Measurements from ENCODE around the gene HMGB1. TPM values are rescaled to one million over a fixed set of nuclear protein-coding genes. Genes with fewer than 3 reads are reported as not detected.

The HMGB1 gene
- polyA plus RNA-seq (ENCODE audit: insufficient read length) = 968 TPM
- long read RNA-seq, donor 1, full-length matches to known transcripts = 370 of 995 reads
- long read RNA-seq, donor 1, partial matches to known transcripts = 617 of 995 reads
- long read RNA-seq, donor 1, other reads (novel, unspliced or antisense) = 8 of 995 reads
- long read RNA-seq, donor 2, full-length matches to known transcripts = 346 of 962 reads
- long read RNA-seq, donor 2, partial matches to known transcripts = 609 of 962 reads
- long read RNA-seq, donor 2, other reads (novel, unspliced or antisense) = 7 of 962 reads
- long read RNA-seq, donor 3, full-length matches to known transcripts = 274 of 720 reads
- long read RNA-seq, donor 3, partial matches to known transcripts = 446 of 720 reads
- long read RNA-seq, donor 3, other reads (novel, unspliced or antisense) = 0 of 720 reads
- long read RNA-seq, donor 4, full-length matches to known transcripts = 54 of 151 reads
- long read RNA-seq, donor 4, partial matches to known transcripts = 97 of 151 reads
- long read RNA-seq, donor 4, other reads (novel, unspliced or antisense) = 0 of 151 reads
- long read RNA-seq, donor 5, full-length matches to known transcripts = 750 of 1,303 reads
- long read RNA-seq, donor 5, partial matches to known transcripts = 535 of 1,303 reads
- long read RNA-seq, donor 5, other reads (novel, unspliced or antisense) = 18 of 1,303 reads
- long read RNA-seq, donor 6, full-length matches to known transcripts = 409 of 1,278 reads
- long read RNA-seq, donor 6, partial matches to known transcripts = 863 of 1,278 reads
- long read RNA-seq, donor 6, other reads (novel, unspliced or antisense) = 6 of 1,278 reads
- long read RNA-seq, donor 7, full-length matches to known transcripts = 508 of 1,521 reads
- long read RNA-seq, donor 7, partial matches to known transcripts = 1,005 of 1,521 reads
- long read RNA-seq, donor 7, other reads (novel, unspliced or antisense) = 8 of 1,521 reads
- long read RNA-seq, donor 8, full-length matches to known transcripts = 164 of 388 reads
- long read RNA-seq, donor 8, partial matches to known transcripts = 224 of 388 reads
- long read RNA-seq, donor 8, other reads (novel, unspliced or antisense) = 0 of 388 reads

DNA sequence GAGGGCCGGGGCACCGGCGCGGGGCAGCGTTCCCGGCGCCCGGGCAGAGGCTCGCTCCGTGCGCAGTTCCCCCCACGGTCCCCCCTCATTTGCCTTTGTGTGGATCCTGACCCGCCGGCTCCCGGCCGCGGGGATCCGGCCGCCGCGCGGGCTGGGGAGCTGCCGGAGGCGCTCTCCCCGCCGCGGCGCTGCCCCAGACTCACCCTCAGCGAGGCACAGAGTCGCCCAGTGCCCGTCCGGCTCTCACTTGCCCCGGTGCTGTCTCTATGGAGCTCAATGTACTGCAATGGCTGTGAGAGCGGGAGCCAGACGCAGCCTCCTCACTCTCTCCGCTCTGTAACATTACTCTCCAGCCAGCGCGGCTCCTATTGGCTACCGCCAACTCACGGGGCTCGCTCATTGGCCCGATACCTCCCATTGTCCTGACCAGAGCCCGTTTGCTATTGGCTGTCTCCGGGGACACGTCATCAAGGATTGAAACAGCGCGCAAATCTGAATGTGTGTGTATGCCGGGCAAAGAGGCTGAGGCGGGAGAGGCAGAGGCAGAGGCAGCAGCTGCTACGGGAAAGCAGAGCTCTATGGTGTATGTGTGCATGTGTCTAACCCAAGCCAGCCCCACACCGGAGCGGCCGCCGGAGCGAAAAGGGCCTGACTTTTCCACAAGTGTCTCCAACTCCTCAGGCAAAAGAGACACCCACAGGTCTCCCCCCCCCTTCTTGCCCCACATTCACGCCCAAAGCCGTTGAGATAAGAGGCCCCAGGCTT is at the start of gene HMGB1:
HMGB1 (minus strand) TSS at position 344 of the 765 bp plus-strand sequence. CDS start 2,256 bp downstream, outside the sequence.
- DNase-seq = peak; percentile 99

DNA sequence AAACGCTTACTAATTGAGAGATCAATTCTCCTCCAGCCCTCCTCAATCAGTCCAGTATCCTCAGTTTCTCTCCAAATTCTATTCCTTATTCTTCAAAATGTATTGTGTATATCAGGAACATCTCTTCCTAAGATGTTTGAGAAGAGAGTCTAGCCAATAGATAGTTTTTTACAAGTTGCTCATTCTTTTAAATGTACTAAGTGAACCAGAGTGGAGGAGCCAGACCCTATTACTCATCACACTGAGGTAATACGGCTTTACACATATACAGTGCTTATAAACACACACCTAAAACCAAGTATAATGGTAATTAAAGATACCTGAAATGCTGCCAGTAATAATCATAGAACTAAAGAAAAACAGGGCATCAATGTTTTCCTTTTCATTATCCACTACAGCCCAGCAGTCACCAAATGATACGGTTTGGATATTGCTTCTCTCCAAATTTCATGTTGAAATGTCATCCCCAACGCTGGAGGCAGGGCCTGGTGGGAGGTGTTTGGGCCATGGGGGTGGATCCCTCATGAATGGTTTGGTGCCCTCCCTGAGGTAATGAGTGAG is 45.2 kb upstream of the HMGB1 start:
- DNase-seq = no peak

DNA sequence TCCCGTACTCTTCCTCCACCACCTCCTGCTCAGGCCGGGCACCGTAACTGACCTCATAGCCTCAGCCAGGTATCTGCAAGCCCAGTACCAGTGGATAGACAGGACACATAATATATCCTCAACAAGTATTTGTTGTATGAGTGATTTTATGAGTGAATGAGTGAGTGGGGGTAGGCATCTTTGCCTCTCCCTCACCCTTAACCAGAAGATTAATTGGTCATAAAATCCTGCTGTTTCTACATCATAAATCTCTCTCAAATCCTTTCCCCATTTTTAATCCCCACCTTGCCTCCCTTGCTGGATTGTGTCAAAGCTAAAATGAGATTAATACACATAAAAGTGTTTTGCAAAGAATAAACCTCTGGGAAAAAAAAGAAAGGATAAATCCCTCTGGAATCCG is 44.4 kb upstream of the HMGB1 start:
- DNase-seq = no peak

DNA sequence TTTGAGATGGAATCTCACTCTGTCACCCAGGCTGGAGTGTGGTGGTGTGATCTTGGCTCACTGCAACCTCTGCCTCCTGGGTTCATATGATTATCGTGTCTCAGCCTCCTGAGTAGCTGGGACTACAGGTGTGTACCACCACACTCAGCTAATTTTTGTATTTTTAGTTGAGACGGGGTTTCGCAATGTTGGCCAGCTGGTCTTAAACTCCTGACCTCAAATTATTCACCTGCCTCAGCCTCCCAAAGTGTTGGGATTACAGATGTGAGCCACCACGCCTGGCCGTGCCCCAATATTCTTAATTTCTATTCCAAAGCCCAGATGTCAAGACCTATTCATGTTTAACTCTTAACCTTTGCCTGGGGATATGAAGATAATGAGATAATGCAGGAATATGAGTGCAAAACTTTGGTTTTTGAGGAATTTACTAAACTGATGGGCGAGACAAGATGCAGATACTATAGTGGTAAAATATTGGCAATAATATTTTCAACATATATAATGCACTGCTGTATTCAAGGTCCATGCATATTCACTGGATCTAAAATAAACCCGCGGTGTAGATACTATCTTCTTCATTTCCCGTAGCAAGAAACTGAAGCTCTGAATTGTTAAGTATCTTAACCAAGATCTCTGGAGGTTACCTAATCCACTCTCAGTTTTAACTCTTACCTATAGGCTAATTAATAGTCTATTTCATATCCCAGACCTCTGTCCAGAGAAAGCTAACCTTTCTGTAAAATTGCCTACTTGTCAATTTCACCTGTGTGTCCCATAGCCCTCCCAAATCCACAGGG is 43.7 kb upstream of the HMGB1 start:
- no peak for DNase-seq

DNA sequence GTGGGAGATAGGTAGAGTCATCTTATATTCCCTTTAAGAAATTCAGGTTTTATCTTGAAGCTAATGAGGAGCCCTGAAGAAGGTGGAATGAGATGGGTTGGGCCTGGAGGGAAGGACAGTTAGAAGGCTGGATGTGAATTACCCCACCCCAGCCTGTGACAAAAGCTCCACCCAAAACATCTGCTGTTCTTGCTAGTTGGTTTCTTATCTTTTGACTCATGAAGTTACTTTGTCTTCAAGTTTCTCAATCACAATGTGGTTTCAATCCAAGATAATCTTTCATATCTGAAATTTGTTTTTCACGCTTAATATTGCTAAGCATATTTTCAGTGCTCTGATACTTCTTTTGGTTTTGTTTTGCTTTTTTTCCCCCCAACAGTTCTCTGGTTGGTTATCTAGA is 38.3 kb upstream of the HMGB1 start:
- no peak for DNase-seq

DNA sequence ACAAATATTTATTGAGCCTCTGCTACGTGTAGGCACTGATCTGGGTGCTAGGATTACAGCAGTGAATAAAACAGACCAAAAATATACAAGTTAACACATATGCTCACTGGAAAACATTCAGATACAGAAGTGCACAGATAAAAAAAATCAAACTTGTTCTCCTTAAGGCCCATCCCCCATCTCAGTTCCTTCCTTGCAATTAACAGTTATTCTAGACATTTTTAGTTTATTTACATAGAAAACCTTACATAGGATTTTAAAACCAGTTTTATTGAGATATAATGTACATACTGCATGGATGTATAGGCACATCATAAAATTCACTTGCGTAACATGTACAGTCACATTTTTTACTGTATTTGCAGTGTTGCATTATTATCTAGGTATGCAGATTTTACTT is 36.5 kb upstream of the HMGB1 start:
- no peak for DNase-seq

DNA sequence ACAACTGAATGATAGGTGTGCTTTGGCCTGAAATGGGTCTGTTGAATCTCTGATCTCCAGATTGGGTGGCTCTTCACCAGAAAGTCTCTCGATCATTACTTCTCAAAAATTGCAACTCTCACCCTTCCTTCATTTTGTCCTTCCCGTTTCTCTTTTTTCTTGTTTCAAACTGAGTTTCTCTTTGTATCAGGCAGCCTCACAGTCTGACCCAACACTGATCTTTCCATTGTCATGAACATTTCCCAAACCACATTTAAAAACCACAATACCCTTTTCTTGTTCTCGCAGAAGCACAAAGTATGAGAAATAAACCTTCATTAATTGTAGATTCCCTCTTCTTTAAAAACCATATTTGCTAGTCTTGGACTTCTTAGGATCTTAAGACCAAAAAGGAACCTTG is 33.6 kb upstream of the HMGB1 start:
- no peak for DNase-seq

DNA sequence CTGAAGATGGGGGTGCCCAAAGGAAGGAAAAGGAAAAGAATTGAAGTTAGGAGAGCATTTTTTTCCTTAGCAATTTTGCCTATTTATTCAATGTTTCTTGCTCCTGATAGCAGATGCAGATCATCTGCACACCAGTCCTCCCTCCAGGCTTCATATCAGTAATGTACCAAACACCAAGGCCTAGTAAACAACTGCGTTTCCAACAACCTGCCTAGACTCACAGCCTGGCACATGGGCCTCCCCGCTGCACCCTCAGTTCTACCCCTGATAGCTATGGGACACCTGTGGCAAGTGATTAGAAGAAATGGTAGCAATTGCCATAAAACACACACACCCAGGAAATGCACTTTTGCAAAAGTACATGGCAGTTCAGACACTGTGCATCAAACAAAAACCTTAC is 30.4 kb upstream of the HMGB1 start:
- DNase-seq = no peak

DNA sequence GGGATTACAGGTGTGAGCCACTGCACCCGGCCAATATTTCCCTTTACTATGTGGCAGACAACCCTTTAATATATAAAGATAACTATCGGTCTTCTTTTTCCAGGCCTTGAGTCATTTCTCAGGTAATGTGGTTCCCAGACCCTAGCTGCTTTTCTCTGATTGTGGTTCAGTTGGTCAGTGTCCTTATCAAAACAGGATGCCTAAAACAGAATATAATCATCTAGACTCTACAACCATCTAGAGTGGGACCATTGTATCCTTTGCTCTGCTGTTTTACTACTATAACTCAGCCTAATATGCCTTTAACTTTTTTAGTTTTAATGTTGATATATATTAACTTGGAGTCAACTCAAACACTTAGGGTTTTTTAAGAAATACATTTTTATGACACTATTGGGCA is 30.0 kb upstream of the HMGB1 start:
- no peak for DNase-seq

DNA sequence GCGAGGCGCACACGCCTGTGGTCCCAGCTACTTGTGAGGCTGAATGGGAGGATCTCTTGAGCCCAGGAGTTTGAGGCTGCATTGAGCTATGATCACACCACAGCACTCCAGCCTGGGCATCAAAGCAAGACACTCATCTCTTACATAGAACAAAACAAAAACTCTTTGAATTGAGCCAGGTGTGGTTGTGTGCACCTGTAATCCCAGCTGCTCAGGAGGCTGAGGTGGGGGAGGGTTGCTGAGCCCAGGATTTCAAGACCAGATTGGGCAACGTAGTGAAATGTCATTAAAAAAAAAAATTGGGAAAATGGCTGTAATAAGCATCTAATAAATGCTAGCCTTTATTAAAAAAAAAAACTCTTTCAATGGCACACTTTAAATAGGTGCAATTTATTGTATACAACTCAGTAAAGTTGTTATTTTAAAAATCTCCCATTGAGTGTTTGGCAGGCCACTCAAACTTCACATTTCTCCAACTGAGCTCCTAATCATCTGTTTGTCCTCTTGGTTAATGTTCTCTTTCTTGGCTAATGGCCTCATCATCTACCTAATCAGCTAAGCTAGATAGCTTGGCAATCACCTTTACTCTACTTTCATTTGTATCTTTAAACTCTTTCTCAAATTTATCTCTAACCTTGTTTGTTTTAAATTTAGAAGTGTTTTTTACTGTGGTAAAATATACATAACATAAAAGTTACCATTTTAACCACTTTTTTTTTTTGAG is 28.1 kb upstream of the HMGB1 start:
- DNase-seq = no peak

DNA sequence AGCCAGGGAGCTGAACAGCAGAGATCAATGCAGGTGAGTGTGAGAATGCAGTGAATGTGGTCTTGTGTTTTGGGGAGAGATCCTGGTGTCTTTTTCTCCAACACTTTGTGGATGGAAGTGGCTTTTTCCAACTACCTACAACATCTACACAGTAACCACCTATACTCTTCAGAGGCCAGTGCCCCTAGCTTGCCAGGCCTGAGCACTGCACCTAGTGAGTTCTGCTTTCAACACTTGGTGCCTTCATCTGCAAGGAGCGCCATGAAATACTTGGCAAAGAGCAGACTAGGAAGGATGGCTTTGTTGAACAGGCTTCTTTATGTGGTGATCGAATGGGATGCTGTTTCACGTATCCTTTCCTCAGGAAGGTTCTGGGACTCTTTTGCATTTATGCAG is 21.3 kb upstream of the HMGB1 start:
- no peak for DNase-seq

DNA sequence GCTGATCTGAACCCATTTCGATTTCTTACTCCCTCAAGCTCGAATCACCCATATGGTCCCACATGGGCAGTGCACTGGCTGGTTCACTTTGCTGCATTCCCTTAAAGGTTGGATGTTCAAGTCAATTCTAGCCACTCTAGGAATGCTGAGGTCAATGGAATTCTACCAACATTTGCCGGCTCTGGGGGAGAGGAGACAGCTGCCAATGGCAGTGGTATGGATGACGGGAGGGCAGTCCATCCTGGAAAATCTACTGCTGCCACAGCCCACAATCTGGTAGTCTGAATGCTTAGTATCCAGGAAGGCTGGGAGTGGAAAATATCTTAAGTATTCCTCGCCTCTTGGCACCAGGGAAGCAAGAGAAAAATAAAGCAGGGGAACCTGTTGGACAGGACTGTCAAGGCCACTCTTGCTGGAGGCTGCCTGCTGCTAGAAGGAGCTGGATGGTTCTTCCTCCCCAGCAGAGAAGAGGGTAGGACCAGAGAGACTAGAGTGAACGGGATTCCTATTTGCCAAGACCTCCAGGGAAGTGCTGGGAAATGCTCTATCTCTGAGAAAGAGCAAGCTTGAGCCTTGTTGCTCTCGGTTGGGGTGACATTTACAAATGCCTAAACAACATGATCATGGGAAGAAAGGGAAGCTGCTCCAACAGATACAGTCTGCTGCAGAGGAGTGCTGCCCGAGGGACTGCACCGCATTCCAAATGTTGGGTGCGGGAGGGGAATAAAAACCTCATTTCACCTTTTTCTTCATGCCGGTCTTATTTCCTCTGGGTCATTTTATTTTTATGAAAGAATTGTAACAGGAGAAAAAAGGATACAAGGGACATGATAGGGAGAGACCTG is 20.7 kb upstream of the HMGB1 start:
- peak; percentile 38 for DNase-seq

DNA sequence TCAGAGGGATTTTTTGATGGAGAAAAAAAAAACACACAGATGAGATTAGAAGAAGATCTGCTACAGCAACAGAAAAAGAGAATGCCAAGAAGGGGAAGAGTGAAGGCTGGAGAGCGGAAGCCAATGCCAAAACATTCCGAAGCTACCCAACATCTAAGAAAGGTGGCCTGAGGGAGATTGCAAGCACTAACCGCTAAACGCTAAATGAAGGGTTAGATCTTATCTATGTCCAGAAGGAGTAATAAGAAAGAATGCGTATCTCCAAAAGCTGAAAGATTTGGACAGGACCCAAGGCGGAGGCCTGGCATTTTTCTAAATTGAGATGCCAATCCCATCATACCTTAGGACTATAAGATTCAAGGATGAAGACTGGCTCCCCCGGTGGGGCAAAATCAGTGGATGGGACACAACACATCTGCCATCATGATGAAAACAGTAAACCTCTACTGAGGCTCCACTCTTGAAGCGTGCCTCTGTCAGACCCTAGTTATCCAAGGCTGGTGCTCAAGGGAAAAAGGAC is 15.6 kb upstream of the HMGB1 start:
- no peak for DNase-seq

DNA sequence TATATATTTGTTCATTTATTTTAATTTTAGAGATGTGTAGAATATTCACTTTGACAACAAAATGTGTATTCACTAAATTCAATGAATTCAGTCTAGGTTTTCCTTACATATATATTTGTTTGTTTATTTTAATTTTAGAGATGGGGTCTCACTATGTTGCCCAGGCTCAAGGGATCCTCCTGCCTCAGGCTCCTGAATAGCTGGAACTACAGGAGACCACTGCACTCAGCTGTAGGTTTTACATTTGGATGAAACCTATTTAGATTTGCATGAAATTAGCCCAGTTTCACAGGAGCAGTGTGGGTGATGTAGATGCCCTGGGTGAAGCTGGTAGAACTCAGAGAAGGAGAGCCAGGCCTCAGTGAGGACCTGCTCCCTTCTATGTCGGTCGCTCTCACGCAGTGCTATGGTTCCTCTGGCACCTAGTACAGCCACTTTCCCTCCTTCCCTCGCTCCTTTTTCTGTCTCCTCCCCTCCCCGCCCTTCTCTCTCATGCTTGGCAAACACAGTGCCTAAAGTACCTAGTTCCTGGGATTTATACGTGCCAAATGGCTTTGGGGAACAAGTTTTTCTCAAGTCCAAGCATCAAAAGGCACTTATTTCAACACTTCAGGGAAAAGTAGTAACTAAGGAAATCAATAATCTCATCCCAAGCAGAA is 14.7 kb upstream of the HMGB1 start:
- no peak for DNase-seq

DNA sequence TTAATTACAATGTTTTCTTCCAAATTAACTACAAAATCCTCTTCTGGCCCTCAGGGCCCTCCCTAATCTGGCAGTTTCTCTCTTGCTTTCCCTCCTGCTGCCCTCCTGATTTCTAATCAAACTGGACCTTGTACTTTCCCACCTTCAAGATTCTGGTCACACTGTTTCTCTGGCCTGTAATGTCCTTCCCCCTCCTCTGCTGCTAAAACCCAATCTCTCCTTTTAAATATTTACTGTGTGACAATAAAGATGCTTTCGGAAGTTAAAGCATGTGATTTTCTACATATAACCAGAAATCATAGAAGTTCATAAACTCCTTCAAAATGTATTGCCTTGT is 14.1 kb upstream of the HMGB1 start:
- DNase-seq = no peak

DNA sequence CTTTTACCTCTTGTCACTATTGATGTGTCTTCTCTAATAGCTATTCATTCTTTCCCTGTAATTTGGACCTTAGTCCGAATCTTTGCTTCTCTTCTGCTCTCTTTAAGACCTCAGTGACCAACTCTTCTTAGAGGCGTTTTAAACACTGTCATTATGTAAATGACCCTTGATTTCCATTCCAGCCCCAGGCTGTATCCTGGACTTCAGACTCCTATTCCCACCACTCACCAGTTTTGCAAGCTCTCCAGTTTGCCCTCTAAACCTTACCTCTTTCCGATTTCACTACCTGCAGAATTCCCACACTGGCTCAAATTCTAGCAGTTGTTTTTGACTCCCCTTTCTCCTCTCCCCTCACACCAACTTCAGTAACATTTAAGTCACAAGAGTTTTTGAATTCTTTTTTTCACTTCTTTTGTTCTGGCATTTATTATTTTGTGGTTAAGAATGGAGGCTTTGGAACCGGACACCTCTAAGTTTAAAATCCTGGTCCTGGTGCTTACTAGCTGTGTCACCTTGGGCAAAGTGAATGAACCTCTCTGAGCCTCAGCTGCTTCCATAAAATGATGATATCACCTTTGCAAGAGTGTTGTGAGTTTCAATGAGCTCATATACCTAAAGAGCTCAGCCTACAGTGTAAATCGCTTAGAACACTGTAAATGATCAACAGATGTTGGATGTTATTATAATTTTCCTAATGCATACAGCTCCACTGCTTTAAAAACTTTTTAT is 13.6 kb upstream of the HMGB1 start:
- no peak for DNase-seq

DNA sequence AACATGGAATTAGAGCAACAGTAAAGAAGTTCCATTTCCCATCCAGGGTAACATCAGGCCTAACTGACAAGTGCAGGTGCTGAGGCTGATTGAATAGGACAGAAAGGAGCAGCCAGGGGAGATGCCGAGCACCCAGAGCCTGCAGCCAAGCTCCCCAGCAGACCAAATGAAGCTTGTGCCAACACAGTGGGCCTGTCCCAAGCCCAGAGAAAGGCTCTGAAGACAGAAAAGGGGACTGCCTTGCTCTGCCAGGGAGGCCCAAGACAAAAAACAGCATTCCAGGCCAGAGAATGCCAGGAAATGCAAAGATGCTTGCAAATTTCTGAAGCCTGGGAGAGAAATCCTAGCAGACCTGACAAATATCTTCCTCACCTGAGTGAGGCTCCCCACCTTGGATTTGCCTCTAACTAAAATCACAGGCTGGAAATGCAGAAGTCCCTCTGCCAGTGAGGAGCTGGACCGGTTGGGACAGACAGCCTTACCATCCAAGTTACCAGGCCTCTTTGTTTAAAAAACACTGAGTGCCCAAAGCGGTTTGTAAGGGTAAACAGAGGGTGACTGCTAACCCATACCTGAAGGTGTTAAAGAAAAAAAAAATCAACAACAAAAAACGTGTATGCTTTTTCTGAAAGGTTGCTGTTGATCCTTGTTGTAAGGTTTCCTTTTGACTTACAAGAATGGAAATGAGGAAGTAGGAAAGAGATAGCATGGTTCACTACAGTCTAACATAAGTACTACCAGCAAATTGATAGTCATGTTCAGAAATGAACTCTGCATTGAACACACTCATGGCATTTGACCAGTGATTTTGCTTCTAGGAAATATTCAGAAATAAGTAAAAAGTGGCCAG is 11.8 kb upstream of the HMGB1 start:
- DNase-seq = no peak

All from left kidney (tissue), 8 donors.